HepG2 (cell line): ENCODE data around the gene MRPL42. TPM values are rescaled to one million over a fixed set of nuclear protein-coding genes. Genes with fewer than 3 reads are reported as not detected.
A peak's percentile ranks its signal among the peaks of the same experiment; 100 is the strongest.

ENCODE experiments used
- ATRX ChIP-seq: sonication (generic); formaldehyde crosslinking; IDR thresholded peaks from 2 replicates; pipeline ENCODE4 v1.4.0; 2020; ENCODE audit warnings: missing genetic modification reagents, borderline replicate concordance
- CBX5 ChIP-seq: sonication (generic); formaldehyde crosslinking; IDR thresholded peaks from 2 replicates; pipeline ENCODE4 v1.4.0; 2020; ENCODE audit warnings: missing genetic modification reagents, borderline replicate concordance
- DPF2 ChIP-seq: sonication (generic); formaldehyde crosslinking; IDR thresholded peaks from 2 replicates; pipeline ENCODE4 v1.4.0; 2020; ENCODE audit warnings: mild to moderate bottlenecking, low read depth, missing genetic modification reagents, borderline replicate concordance
- EHMT2 ChIP-seq: fragments of 200-600 bp; sonication (generic); IDR thresholded peaks from 2 replicates; pipeline ENCODE4 v1.7.0; 2017; ENCODE audit warnings: antibody characterized with exemption, low read depth, low read length, borderline replicate concordance
- FOSL1 ChIP-seq: sonication (generic); formaldehyde crosslinking; IDR thresholded peaks from 2 replicates; pipeline ENCODE4 v1.9.0; 2021; ENCODE audit warnings: missing genetic modification reagents, borderline replicate concordance
- FOSL2 ChIP-seq: sonication (generic); formaldehyde crosslinking; IDR thresholded peaks from 2 replicates; pipeline ENCODE4 v1.4.0; 2020; ENCODE audit warnings: missing genetic modification reagents
- IKZF1 ChIP-seq: fragments of 450-650 bp; IDR thresholded peaks from 2 replicates; pipeline ENCODE4 v1.7.1; 2016
- KDM1A ChIP-seq: IDR thresholded peaks from 2 replicates; pipeline ENCODE4 v1.6.1; 2016; ENCODE audit warnings: missing compliant biosample characterization
- MAFG ChIP-seq: sonication (generic); formaldehyde crosslinking; IDR thresholded peaks from 2 replicates; pipeline ENCODE4 v1.5.1; 2020; ENCODE audit warnings: mild to moderate bottlenecking, missing genetic modification reagents
- MED1 ChIP-seq: sonication (generic); formaldehyde crosslinking; IDR thresholded peaks from 2 replicates; pipeline ENCODE4 v1.4.0; 2020; ENCODE audit warnings: missing genetic modification reagents
- MTA3 ChIP-seq: sonication (generic); formaldehyde crosslinking; IDR thresholded peaks from 2 replicates; pipeline ENCODE4 v1.4.0; 2020; ENCODE audit warnings: missing genetic modification reagents
- SAP130 ChIP-seq: IDR thresholded peaks from 2 replicates; pipeline ENCODE4 v1.6.1; 2016; ENCODE audit warnings: low read depth
- SKI ChIP-seq: fragments of 450-650 bp; IDR thresholded peaks from one replicate; pipeline ENCODE4 v1.6.1; 2018; ENCODE audit warnings: mild to moderate bottlenecking; ENCODE audit not compliant: partially characterized antibody
- TEAD3 ChIP-seq: optimal IDR thresholded peaks from 2 replicates; pipeline ENCODE3; 2016; ENCODE audit warnings: borderline replicate concordance
- ZMYM4 ChIP-seq: sonication (generic); formaldehyde crosslinking; IDR thresholded peaks from 2 replicates; pipeline ENCODE4 v1.8.1; 2023; ENCODE audit warnings: mild to moderate bottlenecking, missing genetic modification reagents
- ZNF207 ChIP-seq: fragments of 450-650 bp; IDR thresholded peaks from 2 replicates; pipeline ENCODE4 v1.6.1; 2016; ENCODE audit warnings: antibody characterized with exemption, borderline replicate concordance
- polyA plus RNA-seq, 8 experiments: library from polyadenylated mRNA; depleted of rRNA in 3 of 8; stranded (reverse) in 7 of 8; unstranded in 1 of 8; fragments of >200 nt; fragmentation: Illumina TruSeq in 4 of 8; extraction: Trizol in 4 of 8; gene quantifications; 2 replicates each; pipeline versions ENCODE4 v1.2.1 to v1.2.3, GENCODE V29; 2011 to 2016; ENCODE audit warnings: low read depth in 4 of 8, missing spikeins in 1 of 8, mixed read lengths in 1 of 8; ENCODE audit not compliant: insufficient read depth in 1 of 8
- total RNA-seq, 5 experiments: library from RNA; depleted of rRNA; stranded (reverse); fragments of >200 nt; fragmentation: Illumina TruSeq; extraction: Trizol; gene quantifications; 2 replicates each; pipeline ENCODE4 v1.2.3, GENCODE V29; 2016; ENCODE audit warnings: low read depth in 1 of 5
- TF ChIP-seq, protein P1 (sequence below): sonication (generic); formaldehyde crosslinking; IDR thresholded peaks from 2 replicates; pipeline ENCODE4 v1.9.0; 2021; ENCODE audit warnings: mild to moderate bottlenecking, missing genetic modification reagents
- TF ChIP-seq, protein P2 (sequence below): IDR thresholded peaks from 2 replicates; pipeline ENCODE4 v1.6.1; 2018; ENCODE audit warnings: missing genetic modification reagents, mild to moderate bottlenecking, missing compliant biosample characterization
- TF ChIP-seq, protein P3 (sequence below): sonication (generic); formaldehyde crosslinking; IDR thresholded peaks from 2 replicates; pipeline ENCODE4; 2020; ENCODE audit warnings: missing genetic modification reagents, mild to moderate bottlenecking, borderline replicate concordance
- TF ChIP-seq, protein P4 (sequence below): sonication (generic); formaldehyde crosslinking; IDR thresholded peaks from 2 replicates; pipeline ENCODE4 v1.5.0; 2020; ENCODE audit warnings: missing genetic modification reagents

The MRPL42 gene
- total and polyA plus RNA-seq, 2 of the 13 experiments (the other 11 are each of a cell fraction or from before 2014, with no cell fraction given): 93.3 to 148 TPM

DNA sequence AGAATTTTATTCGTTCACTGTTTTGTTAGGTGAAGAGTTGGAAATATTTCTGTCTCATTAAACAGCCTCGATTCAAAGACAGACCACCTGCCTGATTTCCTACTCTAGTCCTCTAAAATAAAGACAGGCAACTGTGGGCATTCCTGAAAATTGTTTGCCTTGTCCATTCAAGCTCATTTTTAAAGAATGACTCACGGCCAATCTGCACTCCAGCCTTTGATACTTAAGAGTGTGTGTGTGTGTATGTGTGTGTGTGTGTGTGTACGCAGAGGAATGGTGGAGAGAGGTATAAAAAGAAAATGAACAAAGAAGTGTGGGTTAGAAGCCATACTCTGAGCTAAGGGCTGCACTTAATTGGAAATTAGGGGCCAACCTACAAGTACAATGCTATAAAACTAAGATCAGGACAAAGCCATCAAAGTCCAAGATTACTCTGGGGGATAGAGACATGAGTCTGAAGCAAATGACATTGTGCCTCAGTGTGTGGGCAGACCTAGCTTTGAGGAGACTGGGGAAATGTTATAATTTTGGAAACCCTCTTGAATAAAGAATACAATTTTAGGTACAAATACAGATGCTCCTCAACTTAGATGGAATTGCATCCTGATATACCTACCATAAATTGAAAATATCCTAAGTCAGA, 59.6 kb downstream of the MRPL42 start (continued):
- TF ChIP-seq, protein P1, sequence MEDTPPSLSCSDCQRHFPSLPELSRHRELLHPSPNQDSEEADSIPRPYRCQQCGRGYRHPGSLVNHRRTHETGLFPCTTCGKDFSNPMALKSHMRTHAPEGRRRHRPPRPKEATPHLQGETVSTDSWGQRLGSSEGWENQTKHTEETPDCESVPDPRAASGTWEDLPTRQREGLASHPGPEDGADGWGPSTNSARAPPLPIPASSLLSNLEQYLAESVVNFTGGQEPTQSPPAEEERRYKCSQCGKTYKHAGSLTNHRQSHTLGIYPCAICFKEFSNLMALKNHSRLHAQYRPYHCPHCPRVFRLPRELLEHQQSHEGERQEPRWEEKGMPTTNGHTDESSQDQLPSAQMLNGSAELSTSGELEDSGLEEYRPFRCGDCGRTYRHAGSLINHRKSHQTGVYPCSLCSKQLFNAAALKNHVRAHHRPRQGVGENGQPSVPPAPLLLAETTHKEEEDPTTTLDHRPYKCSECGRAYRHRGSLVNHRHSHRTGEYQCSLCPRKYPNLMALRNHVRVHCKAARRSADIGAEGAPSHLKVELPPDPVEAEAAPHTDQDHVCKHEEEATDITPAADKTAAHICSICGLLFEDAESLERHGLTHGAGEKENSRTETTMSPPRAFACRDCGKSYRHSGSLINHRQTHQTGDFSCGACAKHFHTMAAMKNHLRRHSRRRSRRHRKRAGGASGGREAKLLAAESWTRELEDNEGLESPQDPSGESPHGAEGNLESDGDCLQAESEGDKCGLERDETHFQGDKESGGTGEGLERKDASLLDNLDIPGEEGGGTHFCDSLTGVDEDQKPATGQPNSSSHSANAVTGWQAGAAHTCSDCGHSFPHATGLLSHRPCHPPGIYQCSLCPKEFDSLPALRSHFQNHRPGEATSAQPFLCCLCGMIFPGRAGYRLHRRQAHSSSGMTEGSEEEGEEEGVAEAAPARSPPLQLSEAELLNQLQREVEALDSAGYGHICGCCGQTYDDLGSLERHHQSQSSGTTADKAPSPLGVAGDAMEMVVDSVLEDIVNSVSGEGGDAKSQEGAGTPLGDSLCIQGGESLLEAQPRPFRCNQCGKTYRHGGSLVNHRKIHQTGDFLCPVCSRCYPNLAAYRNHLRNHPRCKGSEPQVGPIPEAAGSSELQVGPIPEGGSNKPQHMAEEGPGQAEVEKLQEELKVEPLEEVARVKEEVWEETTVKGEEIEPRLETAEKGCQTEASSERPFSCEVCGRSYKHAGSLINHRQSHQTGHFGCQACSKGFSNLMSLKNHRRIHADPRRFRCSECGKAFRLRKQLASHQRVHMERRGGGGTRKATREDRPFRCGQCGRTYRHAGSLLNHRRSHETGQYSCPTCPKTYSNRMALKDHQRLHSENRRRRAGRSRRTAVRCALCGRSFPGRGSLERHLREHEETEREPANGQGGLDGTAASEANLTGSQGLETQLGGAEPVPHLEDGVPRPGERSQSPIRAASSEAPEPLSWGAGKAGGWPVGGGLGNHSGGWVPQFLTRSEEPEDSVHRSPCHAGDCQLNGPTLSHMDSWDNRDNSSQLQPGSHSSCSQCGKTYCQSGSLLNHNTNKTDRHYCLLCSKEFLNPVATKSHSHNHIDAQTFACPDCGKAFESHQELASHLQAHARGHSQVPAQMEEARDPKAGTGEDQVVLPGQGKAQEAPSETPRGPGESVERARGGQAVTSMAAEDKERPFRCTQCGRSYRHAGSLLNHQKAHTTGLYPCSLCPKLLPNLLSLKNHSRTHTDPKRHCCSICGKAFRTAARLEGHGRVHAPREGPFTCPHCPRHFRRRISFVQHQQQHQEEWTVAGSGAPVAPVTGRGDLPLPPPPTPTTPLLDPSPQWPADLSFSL (CRISPR knock-in tag): peak; percentile 88
- no peak for TF ChIP-seq CBX5
- no peak for TF ChIP-seq ZMYM4
- TF ChIP-seq SAP130 (CRISPR knock-in tag): peak; percentile 39
- TF ChIP-seq IKZF1: no peak
- TF ChIP-seq MED1 (CRISPR knock-in tag): 0 out of 2 replicates have a peak, but pooled peaks have one; percentile 11
- no peak for TF ChIP-seq MTA3 (CRISPR knock-in tag)
- TF ChIP-seq KDM1A: no peak
- peak; percentile 96 for TF ChIP-seq FOSL2 (CRISPR knock-in tag)
- TF ChIP-seq FOSL1 (CRISPR knock-in tag): peak; percentile 84; the same call in 1 of the 2 replicates
- TF ChIP-seq TEAD3 (CRISPR knock-in tag): peak; percentile 92
- TF ChIP-seq, protein P2, sequence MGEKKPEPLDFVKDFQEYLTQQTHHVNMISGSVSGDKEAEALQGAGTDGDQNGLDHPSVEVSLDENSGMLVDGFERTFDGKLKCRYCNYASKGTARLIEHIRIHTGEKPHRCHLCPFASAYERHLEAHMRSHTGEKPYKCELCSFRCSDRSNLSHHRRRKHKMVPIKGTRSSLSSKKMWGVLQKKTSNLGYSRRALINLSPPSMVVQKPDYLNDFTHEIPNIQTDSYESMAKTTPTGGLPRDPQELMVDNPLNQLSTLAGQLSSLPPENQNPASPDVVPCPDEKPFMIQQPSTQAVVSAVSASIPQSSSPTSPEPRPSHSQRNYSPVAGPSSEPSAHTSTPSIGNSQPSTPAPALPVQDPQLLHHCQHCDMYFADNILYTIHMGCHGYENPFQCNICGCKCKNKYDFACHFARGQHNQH (CRISPR knock-in tag): no peak
- TF ChIP-seq DPF2: peak; percentile 77; the same call in 1 of the 2 replicates
- TF ChIP-seq ATRX (CRISPR knock-in tag): no peak
- no peak for TF ChIP-seq EHMT2
- TF ChIP-seq, protein P3, sequence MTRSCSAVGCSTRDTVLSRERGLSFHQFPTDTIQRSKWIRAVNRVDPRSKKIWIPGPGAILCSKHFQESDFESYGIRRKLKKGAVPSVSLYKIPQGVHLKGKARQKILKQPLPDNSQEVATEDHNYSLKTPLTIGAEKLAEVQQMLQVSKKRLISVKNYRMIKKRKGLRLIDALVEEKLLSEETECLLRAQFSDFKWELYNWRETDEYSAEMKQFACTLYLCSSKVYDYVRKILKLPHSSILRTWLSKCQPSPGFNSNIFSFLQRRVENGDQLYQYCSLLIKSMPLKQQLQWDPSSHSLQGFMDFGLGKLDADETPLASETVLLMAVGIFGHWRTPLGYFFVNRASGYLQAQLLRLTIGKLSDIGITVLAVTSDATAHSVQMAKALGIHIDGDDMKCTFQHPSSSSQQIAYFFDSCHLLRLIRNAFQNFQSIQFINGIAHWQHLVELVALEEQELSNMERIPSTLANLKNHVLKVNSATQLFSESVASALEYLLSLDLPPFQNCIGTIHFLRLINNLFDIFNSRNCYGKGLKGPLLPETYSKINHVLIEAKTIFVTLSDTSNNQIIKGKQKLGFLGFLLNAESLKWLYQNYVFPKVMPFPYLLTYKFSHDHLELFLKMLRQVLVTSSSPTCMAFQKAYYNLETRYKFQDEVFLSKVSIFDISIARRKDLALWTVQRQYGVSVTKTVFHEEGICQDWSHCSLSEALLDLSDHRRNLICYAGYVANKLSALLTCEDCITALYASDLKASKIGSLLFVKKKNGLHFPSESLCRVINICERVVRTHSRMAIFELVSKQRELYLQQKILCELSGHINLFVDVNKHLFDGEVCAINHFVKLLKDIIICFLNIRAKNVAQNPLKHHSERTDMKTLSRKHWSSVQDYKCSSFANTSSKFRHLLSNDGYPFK: no peak
- peak; percentile 27 for TF ChIP-seq SKI
- TF ChIP-seq, protein P4, sequence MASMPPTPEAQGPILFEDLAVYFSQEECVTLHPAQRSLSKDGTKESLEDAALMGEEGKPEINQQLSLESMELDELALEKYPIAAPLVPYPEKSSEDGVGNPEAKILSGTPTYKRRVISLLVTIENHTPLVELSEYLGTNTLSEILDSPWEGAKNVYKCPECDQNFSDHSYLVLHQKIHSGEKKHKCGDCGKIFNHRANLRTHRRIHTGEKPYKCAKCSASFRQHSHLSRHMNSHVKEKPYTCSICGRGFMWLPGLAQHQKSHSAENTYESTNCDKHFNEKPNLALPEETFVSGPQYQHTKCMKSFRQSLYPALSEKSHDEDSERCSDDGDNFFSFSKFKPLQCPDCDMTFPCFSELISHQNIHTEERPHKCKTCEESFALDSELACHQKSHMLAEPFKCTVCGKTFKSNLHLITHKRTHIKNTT: no peak
- no peak for TF ChIP-seq ZNF207
- no peak for TF ChIP-seq MAFG
